Sigmoid colon (tissue), 4 donors: Measurements from ENCODE around the gene SPTBN5.

Experiments used
- EP300 ChIP-seq, 4 donors: sonication (generic); formaldehyde crosslinking; IDR thresholded peaks; one replicate each; pipeline ENCODE4 v1.6.1; 2017; ENCODE audit warnings: antibody characterized with exemption in 4 of 4
- POLR2A ChIP-seq, 2 donors: fragments of 450-650 bp; IDR thresholded peaks; one replicate each; pipeline ENCODE4 v1.6.1; 2016; ENCODE audit warnings: antibody characterized with exemption in 2 of 2, mild to moderate bottlenecking in 2 of 2, moderate library complexity in 2 of 2
- POLR2AphosphoS5 ChIP-seq, 4 donors: sonication (generic); formaldehyde crosslinking; IDR thresholded peaks; one replicate each; pipeline ENCODE4 v1.6.1; 2017; ENCODE audit warnings: antibody characterized with exemption in 4 of 4
- TF ChIP-seq, protein P1 (sequence below), 4 experiments: fragments of 450-650 bp in 3 of 4; fragments of 200-600 bp in 1 of 4; IDR thresholded peaks; one replicate each; pipeline ENCODE4 v1.5.1; 2016 to 2019; ENCODE audit warnings: antibody characterized with exemption in 4 of 4, mild to moderate bottlenecking in 3 of 4, moderate library complexity in 2 of 4

- TF ChIP-seq EP300 (IDR thresholded peaks at IDR 0.05), result no peak
- TF ChIP-seq, protein P1, sequence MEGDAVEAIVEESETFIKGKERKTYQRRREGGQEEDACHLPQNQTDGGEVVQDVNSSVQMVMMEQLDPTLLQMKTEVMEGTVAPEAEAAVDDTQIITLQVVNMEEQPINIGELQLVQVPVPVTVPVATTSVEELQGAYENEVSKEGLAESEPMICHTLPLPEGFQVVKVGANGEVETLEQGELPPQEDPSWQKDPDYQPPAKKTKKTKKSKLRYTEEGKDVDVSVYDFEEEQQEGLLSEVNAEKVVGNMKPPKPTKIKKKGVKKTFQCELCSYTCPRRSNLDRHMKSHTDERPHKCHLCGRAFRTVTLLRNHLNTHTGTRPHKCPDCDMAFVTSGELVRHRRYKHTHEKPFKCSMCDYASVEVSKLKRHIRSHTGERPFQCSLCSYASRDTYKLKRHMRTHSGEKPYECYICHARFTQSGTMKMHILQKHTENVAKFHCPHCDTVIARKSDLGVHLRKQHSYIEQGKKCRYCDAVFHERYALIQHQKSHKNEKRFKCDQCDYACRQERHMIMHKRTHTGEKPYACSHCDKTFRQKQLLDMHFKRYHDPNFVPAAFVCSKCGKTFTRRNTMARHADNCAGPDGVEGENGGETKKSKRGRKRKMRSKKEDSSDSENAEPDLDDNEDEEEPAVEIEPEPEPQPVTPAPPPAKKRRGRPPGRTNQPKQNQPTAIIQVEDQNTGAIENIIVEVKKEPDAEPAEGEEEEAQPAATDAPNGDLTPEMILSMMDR (IDR thresholded peaks at IDR 0.05), result no peak
- TF ChIP-seq POLR2AphosphoS5 (IDR thresholded peaks at IDR 0.05), result no peak
- TF ChIP-seq POLR2A (IDR thresholded peaks at IDR 0.05), result no peak
Observed at GRCh38 chr15:41941644-41942415, 48.0 kb upstream of the SPTBN5 start.
